Measurements from ENCODE around the gene KRTAP3-3. TPM values are rescaled to one million over a fixed set of nuclear protein-coding genes. Genes with fewer than 3 reads are reported as not detected.

Gene KRTAP3-3
- total RNA-seq, 1 experiment from 2014 or later: not detected

DNA sequence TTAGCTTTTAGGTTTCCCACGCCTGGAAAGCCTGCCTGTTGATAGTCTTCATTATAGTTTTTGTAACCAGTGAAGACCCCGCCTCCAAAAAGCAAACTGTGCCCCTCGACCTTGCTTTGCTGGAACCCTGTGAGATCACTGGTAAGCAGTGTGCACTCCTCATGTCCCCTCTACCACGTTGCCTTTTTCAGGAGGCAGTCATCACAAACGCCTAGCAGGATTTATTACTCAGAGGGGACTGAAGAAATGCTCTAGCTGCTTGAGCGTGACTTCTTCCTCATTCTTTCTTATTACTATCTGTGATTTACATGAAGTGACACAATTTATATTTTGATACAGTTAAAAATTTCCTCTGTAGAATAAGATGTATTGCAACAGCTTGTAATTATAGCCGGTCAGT lies 21.5 kb upstream of the KRTAP3-3 start:
- ChIA-PET CTCF (no interaction called here), POLR2A (no interaction called here)
- DNase-seq (ENCODE audit: low spot score) (no peak), ATAC-seq (no peak)
- H3K36me3 Mint-ChIP-seq: no peaks in the 10 kb centered on the region
- H3K4me1 Mint-ChIP-seq: no peaks in the 10 kb centered on the region
- H3K27me3 Mint-ChIP-seq (ENCODE audit: low read depth): no peaks in the 10 kb centered on the region
- TF ChIP-seq TEAD1 (CRISPR knock-in tag; IDR thresholded peaks at IDR 0.05) (no peak), ZNF416 (CRISPR knock-in tag; IDR thresholded peaks at IDR 0.05) (no peak), E2F1 (CRISPR knock-in tag; IDR thresholded peaks at IDR 0.05) (no peak), ATF1 (CRISPR knock-in tag; IDR thresholded peaks at IDR 0.05) (no peak), ZNF263 (CRISPR knock-in tag; IDR thresholded peaks at IDR 0.05; ENCODE audit: low read depth) (no peak), ZNF425 (CRISPR knock-in tag; conservative IDR thresholded peaks at IDR 0.05) (no peak), GABPB1 (CRISPR knock-in tag; IDR thresholded peaks at IDR 0.05) (no peak), NFATC4 (CRISPR knock-in tag; IDR thresholded peaks at IDR 0.05) (no peak), PREB (CRISPR knock-in tag; IDR thresholded peaks at IDR 0.05; ENCODE audit: borderline replicate concordance) (no peak), FOXK1 (CRISPR knock-in tag; IDR thresholded peaks at IDR 0.05) (no peak), CBFB (CRISPR knock-in tag; IDR thresholded peaks at IDR 0.05; ENCODE audit: low read depth) (no peak), SMAD3 (CRISPR knock-in tag; IDR thresholded peaks at IDR 0.05; ENCODE audit: borderline replicate concordance) (no peak), EMX1 (CRISPR knock-in tag; IDR thresholded peaks at IDR 0.05) (no peak), ZNF121 (CRISPR knock-in tag; IDR thresholded peaks at IDR 0.05) (no peak), KAT7 (CRISPR knock-in tag; IDR thresholded peaks at IDR 0.05; ENCODE audit: borderline replicate concordance) (no peak), ZNF532 (CRISPR knock-in tag; IDR thresholded peaks at IDR 0.05; ENCODE audit: borderline replicate concordance) (no peak)
- TF ChIP-seq, protein P1, sequence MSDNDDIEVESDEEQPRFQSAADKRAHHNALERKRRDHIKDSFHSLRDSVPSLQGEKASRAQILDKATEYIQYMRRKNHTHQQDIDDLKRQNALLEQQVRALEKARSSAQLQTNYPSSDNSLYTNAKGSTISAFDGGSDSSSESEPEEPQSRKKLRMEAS (CRISPR knock-in tag; IDR thresholded peaks at IDR 0.05): no peak
- TF ChIP-seq, protein P2, sequence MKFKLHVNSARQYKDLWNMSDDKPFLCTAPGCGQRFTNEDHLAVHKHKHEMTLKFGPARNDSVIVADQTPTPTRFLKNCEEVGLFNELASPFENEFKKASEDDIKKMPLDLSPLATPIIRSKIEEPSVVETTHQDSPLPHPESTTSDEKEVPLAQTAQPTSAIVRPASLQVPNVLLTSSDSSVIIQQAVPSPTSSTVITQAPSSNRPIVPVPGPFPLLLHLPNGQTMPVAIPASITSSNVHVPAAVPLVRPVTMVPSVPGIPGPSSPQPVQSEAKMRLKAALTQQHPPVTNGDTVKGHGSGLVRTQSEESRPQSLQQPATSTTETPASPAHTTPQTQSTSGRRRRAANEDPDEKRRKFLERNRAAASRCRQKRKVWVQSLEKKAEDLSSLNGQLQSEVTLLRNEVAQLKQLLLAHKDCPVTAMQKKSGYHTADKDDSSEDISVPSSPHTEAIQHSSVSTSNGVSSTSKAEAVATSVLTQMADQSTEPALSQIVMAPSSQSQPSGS (CRISPR knock-in tag; IDR thresholded peaks at IDR 0.05; ENCODE audit: borderline replicate concordance, low read depth): no peak
- TF ChIP-seq, protein P3, sequence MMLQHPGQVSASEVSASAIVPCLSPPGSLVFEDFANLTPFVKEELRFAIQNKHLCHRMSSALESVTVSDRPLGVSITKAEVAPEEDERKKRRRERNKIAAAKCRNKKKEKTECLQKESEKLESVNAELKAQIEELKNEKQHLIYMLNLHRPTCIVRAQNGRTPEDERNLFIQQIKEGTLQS (CRISPR knock-in tag; conservative IDR thresholded peaks at IDR 0.05): no peak
- no peak overlapping the region for H3K27ac Mint-ChIP-seq
- no peak overlapping the region for H3K4me3 Mint-ChIP-seq
- H3K9me3 Mint-ChIP-seq: no peaks in the 10 kb centered on the region

Measured in WTC11 (cell line).